GM12892 (cell line): ENCODE measurements around the gene MIF.

Source experiments
- POLR2A ChIP-seq: IDR thresholded peaks from 2 replicates; pipeline ENCODE4 v1.6.1; 2011; ENCODE audit warnings: low read depth, low read length, control low read depth
- POLR2AphosphoS5 ChIP-seq: IDR thresholded peaks from 2 replicates; pipeline ENCODE4 v1.6.1; 2011; ENCODE audit warnings: low read depth, low read length, control low read depth
- TAF1 ChIP-seq: IDR thresholded peaks from 2 replicates; pipeline ENCODE4 v1.6.1; 2011; ENCODE audit warnings: low read depth, mild to moderate bottlenecking, control low read depth, low read length, borderline replicate concordance

DNA sequence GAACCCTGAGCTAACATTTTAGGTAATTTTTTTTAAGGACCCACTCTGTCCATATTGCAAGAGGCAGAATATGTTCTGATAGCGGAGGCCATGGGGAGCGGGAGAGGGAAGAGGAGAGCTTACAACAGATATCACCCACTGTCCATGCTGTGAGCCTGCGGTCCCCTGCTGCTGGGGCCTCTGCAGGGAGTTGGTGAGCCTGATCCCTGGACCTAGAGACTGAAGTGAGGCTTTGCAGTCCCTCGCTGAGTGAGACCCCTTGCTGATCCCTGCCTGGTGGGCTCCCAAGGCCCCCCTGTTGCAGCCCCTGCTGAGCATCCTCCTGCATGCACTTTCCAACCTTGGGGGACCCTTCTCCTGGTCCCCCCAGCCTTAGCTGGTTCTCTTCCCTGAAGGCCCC lies 12.5 kb downstream of the MIF start:
- TF ChIP-seq POLR2A: no peak
- no peak for TF ChIP-seq TAF1
- no peak for TF ChIP-seq POLR2AphosphoS5
